PC-3 (cell line): Measurements from ENCODE around the gene CHSY3. TPM values are rescaled to one million over a fixed set of nuclear protein-coding genes. Genes with fewer than 3 reads are reported as not detected.

Experiments used
- ATAC-seq: fragments of 200-7000 bp; cut with Tn5 transposase; 2 replicates; pipeline ENCODE4 v1.9.1; 2020; ENCODE audit warnings: mild to moderate bottlenecking, moderate library complexity
- BruUV-seq: library from RNA; stranded (reverse); fragments of 400-500 nt; replicated peaks from 2 replicates; lab custom pipeline; 2021; lab: Mats Ljungman, UMichigan
- CTCF ChIA-PET: fragments of 300-600 bp; sonication (Branson Sonifier 250); formaldehyde crosslinking; loops from one replicate; lab custom pipeline; 2022; ENCODE audit warnings: antibody characterized with exemption; lab: Charles Lee
- POLR2A ChIA-PET: fragments of 300-600 bp; sonication (Branson Sonifier 250); formaldehyde crosslinking; loops from one replicate; lab custom pipeline; 2022; ENCODE audit warnings: antibody characterized with exemption; ENCODE audit not compliant: unreplicated experiment; lab: Charles Lee
- DNase-seq: peaks from one replicate; pipeline ENCODE4 v3.0.0-alpha.2; 2015
- H2AFZ ChIP-seq: fragments of 300-600 bp; sonication (generic); 2 replicates; pipeline ENCODE4 v1.6.0; 2016; ENCODE audit warnings: antibody characterized with exemption, low read length
- H3F3A ChIP-seq: fragments of 300-600 bp; sonication (generic); one replicate; pipeline ENCODE4 v1.6.0; 2017; ENCODE audit warnings: antibody characterized with exemption, low read length, control low read depth, mild to moderate bottlenecking; ENCODE audit not compliant: unreplicated experiment
- H3K27ac ChIP-seq: fragments of 300-600 bp; sonication (generic); 2 replicates; pipeline ENCODE4 v1.5.1; 2016; ENCODE audit warnings: mild to moderate bottlenecking, low read length
- H3K27me3 ChIP-seq: fragments of 300-600 bp; sonication (generic); 2 replicates; pipeline ENCODE4 v1.6.1; 2016; ENCODE audit warnings: low read length, mixed read lengths
- H3K36me3 ChIP-seq: fragments of 300-600 bp; sonication (generic); 2 replicates; pipeline ENCODE4 v1.6.1; 2016; ENCODE audit warnings: low read depth, mixed run types, low read length, mixed read lengths
- H3K4me1 ChIP-seq: fragments of 300-600 bp; sonication (generic); 2 replicates; pipeline ENCODE4 v1.5.1; 2016; ENCODE audit warnings: low read length; ENCODE audit not compliant: insufficient read depth
- H3K4me2 ChIP-seq: fragments of 300-600 bp; sonication (generic); 2 replicates; pipeline ENCODE4 v1.6.0; 2016; ENCODE audit warnings: low read length
- H3K4me3 ChIP-seq: fragments of 300-600 bp; sonication (generic); 2 replicates; pipeline ENCODE4 v1.5.1; 2016; ENCODE audit warnings: mild to moderate bottlenecking, low read length, mixed read lengths
- H3K79me2 ChIP-seq: fragments of 300-600 bp; sonication (generic); 2 replicates; pipeline ENCODE4 v1.6.1; 2017; ENCODE audit warnings: low read length, mixed read lengths
- H3K9ac ChIP-seq: fragments of 300-600 bp; sonication (generic); 2 replicates; pipeline ENCODE4 v1.6.0; 2016; ENCODE audit warnings: mild to moderate bottlenecking, low read length
- H3K9me2 ChIP-seq: fragments of 300-600 bp; sonication (generic); replicated peaks from 2 replicates; pipeline ENCODE4 v1.6.1; 2016; ENCODE audit warnings: mixed run types, low read length, mixed read lengths
- H3K9me3 ChIP-seq: fragments of 300-600 bp; sonication (generic); 2 replicates; pipeline ENCODE4 v1.6.1; 2016; ENCODE audit warnings: low read length, mixed read lengths
- H4K20me1 ChIP-seq: fragments of 300-600 bp; sonication (generic); 2 replicates; pipeline ENCODE4 v1.6.1; 2016; ENCODE audit warnings: low read length, mixed read lengths
- EZH2 ChIP-seq: fragments of 300-600 bp; sonication (generic); IDR thresholded peaks from one replicate; pipeline ENCODE4 v1.6.1; 2017; ENCODE audit warnings: antibody characterized with exemption, mild to moderate bottlenecking, low read length; ENCODE audit not compliant: unreplicated experiment
- EZH2phosphoT487 ChIP-seq: fragments of 300-600 bp; sonication (generic); IDR thresholded peaks from 2 replicates; pipeline ENCODE4 v1.6.1; 2018; ENCODE audit warnings: mild to moderate bottlenecking, antibody characterized with exemption, low read length, borderline replicate concordance
- intact Hi-C: fragments of 100-400 bp; cut with micrococcal nuclease; formaldehyde crosslinking; loops from 2 replicates; pipeline ENCODE4 v1.9.0; 2023
- total RNA-seq: library from RNA; depleted of rRNA; stranded (reverse); fragments of >200 nt; gene quantifications from 2 replicates; pipeline ENCODE4 v1.2.3, GENCODE V29; 2014
- TF ChIP-seq, protein P1 (sequence below): fragments of 300-600 bp; sonication (generic); conservative IDR thresholded peaks from 2 replicates; pipeline ENCODE4 v1.5.1; 2017; ENCODE audit warnings: antibody characterized with exemption, low read depth, mild to moderate bottlenecking, low read length

Gene CHSY3
- total RNA-seq, 1 experiment from 2014 or later, result 1.7 TPM

GRCh38 chr5:130136300-130136699 is 232.0 kb downstream of the CHSY3 start:
- H3K9me2 ChIP-seq, result no peaks in the 10 kb centered on the region
- TF ChIP-seq EZH2phosphoT487, result no peak
- H3K4me3 ChIP-seq, result no peak overlapping the region
- H4K20me1 ChIP-seq, result no peaks in the 10 kb centered on the region
- POLR2A ChIA-PET, result no interaction called here
- intact Hi-C loops, result no loop called here
- ATAC-seq (no peak), DNase-seq (no peak)
- no peaks in the 10 kb centered on the region for H3K36me3 ChIP-seq
- no peak overlapping the region for H2AFZ ChIP-seq
- no peaks in the 10 kb centered on the region for H3K79me2 ChIP-seq
- H3K27ac ChIP-seq, result no peak overlapping the region
- H3K4me1 ChIP-seq, result peaks cover 12% of the 10 kb centered on the region; the same call in 1 of the 2 replicates
- H3K4me2 ChIP-seq, result no peak overlapping the region
- BruUV-seq, result no TSS peak
- H3K27me3 ChIP-seq, result no peaks in the 10 kb centered on the region
- no peak overlapping the region for H3K9ac ChIP-seq
- H3K9me3 ChIP-seq, result no peaks in the 10 kb centered on the region
- CTCF ChIA-PET, result interaction anchor here (1.0 kb wide), 1 partner anchor 25 kb away, joined by 3 read pairs; no protein-coding TSS in a partner anchor
- H3F3A ChIP-seq, result no peaks in the 10 kb centered on the region

DNA sequence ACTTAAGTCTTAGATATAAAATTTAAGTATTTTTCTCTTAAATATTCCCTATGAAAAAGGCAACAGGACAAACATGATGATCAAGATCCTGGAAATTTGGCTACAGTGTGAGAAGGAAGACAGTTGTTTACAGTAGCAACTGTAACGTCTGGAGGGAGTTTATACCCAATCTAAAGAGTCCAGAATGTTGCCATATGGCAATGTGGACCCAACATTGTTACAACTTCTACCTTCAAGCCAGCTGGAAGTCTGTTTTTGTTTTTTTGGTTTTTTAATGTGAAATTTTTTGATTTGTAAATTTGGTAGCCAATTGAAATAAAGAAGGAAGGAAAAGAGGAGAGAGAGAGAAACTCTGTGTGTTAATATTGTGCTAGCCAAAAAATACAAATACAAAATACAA is 233.4 kb downstream of the CHSY3 start:
- ATAC-seq (no peak), DNase-seq (no peak)
- Histone ChIP-seq H3K4me2 (no peak overlapping the region), H3K4me3 (no peak overlapping the region), H2AFZ (no peak overlapping the region), H3K27me3 (no peaks in the 10 kb centered on the region), H4K20me1 (no peaks in the 10 kb centered on the region), H3K9ac (no peak overlapping the region), H3K79me2 (no peaks in the 10 kb centered on the region), H3K4me1 (peaks cover 12% of the 10 kb centered on the region; the same call in 1 of the 2 replicates), H3K9me3 (no peaks in the 10 kb centered on the region), H3K27ac (no peak overlapping the region), H3K36me3 (no peaks in the 10 kb centered on the region), H3F3A (no peaks in the 10 kb centered on the region), H3K9me2 (no peaks in the 10 kb centered on the region)
- intact Hi-C loops, result no loop called here
- ChIA-PET CTCF (no interaction called here), POLR2A (no interaction called here)
- TF ChIP-seq EZH2 (no peak), EZH2phosphoT487 (no peak)
- TF ChIP-seq, protein P1, sequence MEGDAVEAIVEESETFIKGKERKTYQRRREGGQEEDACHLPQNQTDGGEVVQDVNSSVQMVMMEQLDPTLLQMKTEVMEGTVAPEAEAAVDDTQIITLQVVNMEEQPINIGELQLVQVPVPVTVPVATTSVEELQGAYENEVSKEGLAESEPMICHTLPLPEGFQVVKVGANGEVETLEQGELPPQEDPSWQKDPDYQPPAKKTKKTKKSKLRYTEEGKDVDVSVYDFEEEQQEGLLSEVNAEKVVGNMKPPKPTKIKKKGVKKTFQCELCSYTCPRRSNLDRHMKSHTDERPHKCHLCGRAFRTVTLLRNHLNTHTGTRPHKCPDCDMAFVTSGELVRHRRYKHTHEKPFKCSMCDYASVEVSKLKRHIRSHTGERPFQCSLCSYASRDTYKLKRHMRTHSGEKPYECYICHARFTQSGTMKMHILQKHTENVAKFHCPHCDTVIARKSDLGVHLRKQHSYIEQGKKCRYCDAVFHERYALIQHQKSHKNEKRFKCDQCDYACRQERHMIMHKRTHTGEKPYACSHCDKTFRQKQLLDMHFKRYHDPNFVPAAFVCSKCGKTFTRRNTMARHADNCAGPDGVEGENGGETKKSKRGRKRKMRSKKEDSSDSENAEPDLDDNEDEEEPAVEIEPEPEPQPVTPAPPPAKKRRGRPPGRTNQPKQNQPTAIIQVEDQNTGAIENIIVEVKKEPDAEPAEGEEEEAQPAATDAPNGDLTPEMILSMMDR, result no peak
- no TSS peak for BruUV-seq

DNA sequence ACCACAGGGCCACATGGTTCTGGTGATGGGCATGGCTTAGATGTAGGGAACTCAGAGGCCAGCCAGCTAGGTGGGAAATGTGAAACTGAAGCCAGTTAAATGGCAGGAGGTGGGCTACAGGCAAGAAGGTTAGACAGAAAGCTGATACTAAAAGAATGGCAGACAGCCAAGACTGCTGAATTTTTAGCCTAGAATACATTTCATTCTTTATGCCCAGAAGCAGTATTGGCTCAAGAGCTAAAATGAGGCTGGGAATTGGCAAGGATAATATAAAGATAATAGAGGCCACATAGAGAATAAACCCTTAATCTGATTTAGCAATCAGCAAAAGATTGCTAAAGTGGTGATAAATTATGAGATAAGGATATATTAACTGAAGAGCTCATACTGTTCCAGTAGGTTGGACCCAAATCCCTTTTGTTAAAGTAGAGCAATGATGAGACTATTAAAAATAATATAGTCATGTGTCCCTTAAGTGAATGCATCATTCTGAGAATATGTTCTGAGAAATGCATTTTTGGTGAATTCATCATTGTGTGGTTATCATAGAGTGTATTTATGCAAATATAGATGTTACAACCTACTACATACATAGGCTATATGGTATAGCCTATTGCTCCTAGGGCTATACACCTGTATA is 234.3 kb downstream of the CHSY3 start:
- intact Hi-C loops, result no loop called here
- H3K4me2 ChIP-seq, result no peak overlapping the region
- CTCF ChIA-PET, result no interaction called here
- H3K27ac ChIP-seq, result 0 out of 2 replicates have a peak overlapping the region, but pooled peaks have one; percentile 19
- peaks cover 12% of the 10 kb centered on the region; the same call in 1 of the 2 replicates for H3K4me1 ChIP-seq
- H4K20me1 ChIP-seq, result no peaks in the 10 kb centered on the region
- peak; percentile 64 for DNase-seq
- no peaks in the 10 kb centered on the region for H3K9me3 ChIP-seq
- no peaks in the 10 kb centered on the region for H3K9me2 ChIP-seq
- H3K9ac ChIP-seq, result no peak overlapping the region
- H3F3A ChIP-seq, result no peaks in the 10 kb centered on the region
- POLR2A ChIA-PET, result no interaction called here
- H3K79me2 ChIP-seq, result no peaks in the 10 kb centered on the region
- no peak overlapping the region for H3K4me3 ChIP-seq
- TF ChIP-seq, protein P1, result no peak
- no peak for TF ChIP-seq EZH2phosphoT487
- no peak for TF ChIP-seq EZH2
- BruUV-seq, result no TSS peak
- ATAC-seq, result peak; percentile 78
- no peaks in the 10 kb centered on the region for H3K36me3 ChIP-seq
- no peak overlapping the region for H2AFZ ChIP-seq
- no peaks in the 10 kb centered on the region for H3K27me3 ChIP-seq
